ENCODE results near the gene FOXP1. TPM values are rescaled to one million over a fixed set of nuclear protein-coding genes. Genes with fewer than 3 reads are reported as not detected.

Gene FOXP1
- total RNA-seq, 1 donor from 2014 or later: 113 TPM

- Mint-ChIP-seq H3K27me3 (no peaks in the 10 kb centered on the region), H3K4me3 (no peak overlapping the region), H3K36me3 (peaks cover 25% of the 10 kb centered on the region), H3K9me3 (peaks cover 8% of the 10 kb centered on the region), H3K4me1 (ENCODE audit: unreplicated experiment) (peaks cover 16% of the 10 kb centered on the region), H3K27ac (no peak overlapping the region)
- DNase-seq (ENCODE audit: extremely low spot score, unreplicated experiment): no peak
- TF ChIP-seq CTCF (conservative IDR thresholded peaks at IDR 0.05): no peak
These were observed 421.3 kb downstream of the FOXP1 start for GRCh38 chr3:71162221-71162620.

GRCh38 chr3:71160785-71161546 is 422.6 kb downstream of the FOXP1 start:
- H3K27ac Mint-ChIP-seq: peak overlapping the region; percentile 10
- no peak overlapping the region for H3K4me3 Mint-ChIP-seq
- DNase-seq (ENCODE audit: extremely low spot score, unreplicated experiment): no peak
- TF ChIP-seq CTCF (conservative IDR thresholded peaks at IDR 0.05): no peak
- no peaks in the 10 kb centered on the region for H3K27me3 Mint-ChIP-seq
- H3K9me3 Mint-ChIP-seq: peaks cover 8% of the 10 kb centered on the region
- peaks cover 18% of the 10 kb centered on the region for H3K4me1 Mint-ChIP-seq (ENCODE audit: unreplicated experiment)
- peaks cover 26% of the 10 kb centered on the region for H3K36me3 Mint-ChIP-seq

GRCh38 chr3:71156062-71156665 is 427.4 kb downstream of the FOXP1 start:
- TF ChIP-seq CTCF (conservative IDR thresholded peaks at IDR 0.05): no peak
- peaks cover 47% of the 10 kb centered on the region for H3K4me1 Mint-ChIP-seq (ENCODE audit: unreplicated experiment)

GRCh38 chr3:71154846-71155245 is 428.7 kb downstream of the FOXP1 start:
- peaks cover 8% of the 10 kb centered on the region for H3K36me3 Mint-ChIP-seq
- H3K27me3 Mint-ChIP-seq: no peaks in the 10 kb centered on the region
- H3K4me1 Mint-ChIP-seq (ENCODE audit: unreplicated experiment): peaks cover 47% of the 10 kb centered on the region
- H3K27ac Mint-ChIP-seq: no peak overlapping the region
- H3K4me3 Mint-ChIP-seq: no peak overlapping the region
- no peaks in the 10 kb centered on the region for H3K9me3 Mint-ChIP-seq
- no peak for DNase-seq (ENCODE audit: extremely low spot score, unreplicated experiment)
- no peak for TF ChIP-seq CTCF (conservative IDR thresholded peaks at IDR 0.05)

More at GRCh38 chr3:71156062-71156665, 427.4 kb downstream of the FOXP1 start:
- Mint-ChIP-seq H3K27ac (peak overlapping the region; percentile 50), H3K9me3 (peaks cover 5% of the 10 kb centered on the region), H3K4me3 (no peak overlapping the region), H3K27me3 (no peaks in the 10 kb centered on the region), H3K36me3 (peaks cover 11% of the 10 kb centered on the region)
- DNase-seq (ENCODE audit: extremely low spot score, unreplicated experiment): no peak

- peak overlapping the region; percentile 35 for H3K4me3 Mint-ChIP-seq
- peaks cover 8% of the 10 kb centered on the region for H3K36me3 Mint-ChIP-seq
- H3K4me1 Mint-ChIP-seq (ENCODE audit: unreplicated experiment): peaks cover 45% of the 10 kb centered on the region
- H3K27ac Mint-ChIP-seq: peak overlapping the region; percentile 67
- no peaks in the 10 kb centered on the region for H3K27me3 Mint-ChIP-seq
- H3K9me3 Mint-ChIP-seq: no peaks in the 10 kb centered on the region
- no peak for TF ChIP-seq CTCF (conservative IDR thresholded peaks at IDR 0.05)
- no peak for DNase-seq (ENCODE audit: extremely low spot score, unreplicated experiment)
These were observed 429.8 kb downstream of the FOXP1 start for GRCh38 chr3:71153713-71154112.

Measured in type B pancreatic cell (in vitro differentiated cells).